ENCODE measurements around the gene CLIP1.
"Not testable (repeated sequence)": the region's sequence is repeated elsewhere in the genome, so short reads cannot be mapped to it uniquely, and the experiment has no call there.

CLIP1 gene

DNA sequence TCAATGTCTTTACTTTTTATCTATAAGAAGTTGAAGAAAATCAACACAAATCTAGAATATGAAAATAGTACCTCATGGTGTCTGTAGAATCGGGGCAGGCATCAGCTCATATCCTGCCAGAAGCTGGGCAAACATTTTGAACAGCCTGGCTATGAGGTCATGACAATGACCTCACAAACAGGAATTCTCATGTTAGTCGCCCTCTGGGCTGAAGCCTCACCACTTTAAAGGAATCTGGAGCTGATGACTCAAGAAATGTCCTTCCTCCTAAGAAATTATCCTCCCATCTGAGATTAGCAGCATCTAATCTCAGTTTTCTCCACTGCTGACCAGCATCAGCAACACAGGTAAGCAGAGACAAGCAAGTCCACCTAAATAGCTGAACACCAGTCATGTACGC is 27.1 kb downstream of the CLIP1 start:
- DNase-seq (ENCODE audit: low read depth): no peak

DNA sequence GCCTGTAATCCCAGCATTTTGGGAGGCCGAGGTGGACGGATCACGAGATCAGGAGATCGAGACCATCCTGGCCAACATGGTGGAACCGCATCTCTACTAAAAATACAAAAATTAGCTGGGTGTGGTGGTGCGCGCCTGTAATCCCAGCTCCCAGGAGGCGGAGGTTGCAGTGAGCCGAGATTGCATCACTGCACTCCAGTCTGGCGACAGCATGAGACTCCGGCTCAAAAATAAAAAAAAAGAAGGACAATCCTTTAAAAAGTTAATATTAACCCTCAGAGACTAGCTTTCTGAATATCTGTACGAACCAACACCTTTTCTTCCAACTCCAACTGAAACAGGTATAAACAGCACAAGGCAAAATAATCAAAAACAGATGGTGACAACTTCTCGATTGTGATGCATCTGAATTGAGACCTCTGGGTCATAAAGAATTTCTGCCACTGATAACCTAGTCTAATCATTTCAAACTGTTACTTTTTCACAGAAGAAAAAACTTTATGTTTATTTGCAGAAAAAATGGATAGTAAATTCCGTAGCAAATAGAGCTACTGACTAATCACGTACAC is 27.8 kb downstream of the CLIP1 start:
- DNase-seq (ENCODE audit: low read depth): no peak

DNA sequence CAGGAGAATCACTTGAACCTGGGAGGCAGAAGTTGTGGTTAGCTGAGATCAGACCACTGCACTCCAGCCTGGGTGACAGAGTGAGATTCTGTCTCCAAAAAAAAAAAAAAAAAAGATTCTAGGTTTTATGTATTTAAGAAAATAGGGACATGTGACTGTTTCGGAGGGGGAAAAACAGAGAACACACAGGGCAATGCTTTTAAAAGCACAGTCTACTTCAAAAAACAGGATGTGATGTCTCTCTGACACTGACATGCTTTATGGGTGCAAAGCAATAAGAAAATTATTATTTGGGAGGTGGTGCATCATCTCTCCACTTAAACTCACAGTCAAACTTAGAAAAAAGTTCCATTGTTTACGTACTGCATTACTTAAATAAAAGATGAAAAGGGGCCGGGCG is 28.7 kb downstream of the CLIP1 start:
- DNase-seq (ENCODE audit: low read depth): no peak

DNA sequence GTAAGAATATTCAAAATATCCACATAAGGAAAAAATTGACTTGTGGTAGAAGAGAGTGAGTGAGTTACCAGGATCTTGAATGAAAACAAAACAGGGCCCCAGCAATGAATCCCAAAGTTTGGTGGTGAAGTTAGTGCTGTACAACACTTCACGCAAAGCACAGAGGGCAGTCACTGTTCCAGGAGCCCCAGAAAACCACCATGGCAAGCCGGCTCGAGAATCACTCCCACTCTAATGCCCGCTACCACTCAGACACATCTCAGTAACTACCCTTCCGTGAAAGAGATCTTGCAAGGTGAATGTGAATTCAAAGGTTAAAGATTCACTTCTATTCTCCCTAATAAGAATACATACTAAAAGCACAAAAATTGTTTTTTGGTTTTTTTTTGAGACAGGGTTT is 30.1 kb downstream of the CLIP1 start:
- DNase-seq (ENCODE audit: low read depth): no peak

DNA sequence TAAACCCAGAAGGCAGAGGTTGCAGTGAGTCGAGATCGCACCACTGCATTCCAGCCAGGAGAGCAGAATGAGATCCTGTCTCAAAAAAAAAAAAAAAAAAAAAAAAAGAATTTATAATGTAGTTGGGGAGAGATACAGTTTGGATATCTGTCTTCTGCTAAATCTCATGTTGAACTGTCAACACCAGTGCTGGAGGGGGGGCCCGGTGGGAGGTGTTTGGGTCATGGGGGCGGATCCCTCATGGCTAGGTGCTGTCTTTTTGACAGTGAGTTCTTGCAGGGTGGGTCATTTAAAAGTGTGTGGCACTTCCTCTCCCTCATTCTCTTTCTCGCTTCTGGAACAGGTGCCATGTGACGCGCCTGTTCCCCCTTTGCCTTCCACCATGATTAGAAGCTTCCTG is 32.8 kb downstream of the CLIP1 start:
- no peak for DNase-seq (ENCODE audit: low read depth)

DNA sequence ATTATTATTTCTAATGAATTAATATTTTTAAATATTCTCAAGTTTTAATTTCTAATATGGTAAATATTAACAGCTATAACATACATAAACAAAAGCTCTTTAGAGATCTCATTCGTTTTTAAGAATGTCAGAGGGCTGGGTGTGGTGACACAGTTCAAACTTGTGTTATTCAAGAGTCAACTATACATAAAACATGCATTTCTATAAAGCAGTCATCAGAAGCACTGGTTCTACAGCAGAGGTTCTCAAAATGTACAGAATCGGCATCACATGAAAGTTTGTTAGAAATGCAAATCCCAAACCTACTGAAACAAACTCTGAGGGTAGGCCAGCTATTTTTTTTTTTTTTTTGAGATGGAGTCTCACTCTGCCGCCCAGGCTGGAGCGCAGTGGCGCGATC is 34.6 kb downstream of the CLIP1 start:
- DNase-seq (ENCODE audit: low read depth): no peak

DNA sequence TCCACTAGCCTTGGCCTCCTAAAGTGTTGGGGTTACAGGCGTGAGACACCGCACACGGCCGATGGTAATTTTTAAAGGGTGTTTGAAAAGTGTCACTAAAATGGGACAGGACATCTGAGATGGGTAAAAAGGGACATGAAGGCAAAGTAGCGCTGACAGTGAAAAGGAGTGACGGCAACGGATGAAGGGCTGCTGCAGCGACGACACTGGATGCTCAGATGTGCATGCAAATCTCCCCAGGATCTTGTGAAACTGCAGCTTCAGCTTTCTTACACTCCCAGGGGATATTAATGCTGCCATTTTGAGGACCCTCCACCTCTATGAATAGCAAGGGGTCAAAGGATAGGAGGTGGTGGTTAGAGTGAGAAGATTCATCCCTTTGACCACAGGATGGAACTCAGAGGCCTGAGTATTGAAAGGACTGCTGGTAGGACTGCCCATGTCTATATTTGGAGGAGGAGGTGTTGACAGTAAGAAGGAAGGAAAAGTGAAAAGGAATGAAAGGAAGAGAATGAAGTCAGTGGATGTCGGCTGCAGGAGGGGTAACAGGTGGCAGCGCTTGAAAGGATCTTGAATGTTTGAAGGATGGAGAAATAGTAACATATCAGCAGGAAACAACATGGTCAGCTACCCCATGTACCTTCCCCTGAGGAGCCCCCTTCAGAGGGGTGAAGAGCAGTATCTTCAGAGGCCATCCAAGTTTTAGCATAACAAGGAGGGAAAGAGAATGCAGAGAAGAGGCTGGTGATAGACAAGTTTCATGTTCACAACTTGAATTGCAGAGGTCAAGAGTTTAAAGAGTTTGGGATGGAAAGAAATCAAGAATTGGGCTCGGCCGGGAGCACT is 37.1 kb downstream of the CLIP1 start:
- DNase-seq (ENCODE audit: low read depth): no peak

DNA sequence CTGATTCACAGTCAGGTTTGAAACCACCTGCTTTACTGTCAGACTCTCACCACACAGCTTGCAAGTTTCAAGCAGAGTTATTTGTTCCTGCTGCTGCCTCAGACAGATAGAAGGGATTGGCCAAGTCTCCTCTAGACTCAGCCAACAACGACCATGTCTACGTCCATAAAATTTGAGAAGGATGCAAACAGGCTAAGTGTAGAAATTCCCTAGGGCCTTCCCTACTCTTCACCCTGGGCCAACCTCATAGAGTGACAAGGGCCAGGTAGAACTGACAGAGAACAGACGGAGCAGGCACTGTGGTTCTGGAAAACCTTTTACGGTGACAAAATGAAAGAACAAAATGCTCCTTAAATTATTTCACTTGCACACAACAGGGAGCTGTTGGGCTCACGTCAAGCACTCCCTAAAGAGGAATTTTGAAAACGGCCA is 39.5 kb downstream of the CLIP1 start:
- DNase-seq (ENCODE audit: low read depth): no peak

DNA sequence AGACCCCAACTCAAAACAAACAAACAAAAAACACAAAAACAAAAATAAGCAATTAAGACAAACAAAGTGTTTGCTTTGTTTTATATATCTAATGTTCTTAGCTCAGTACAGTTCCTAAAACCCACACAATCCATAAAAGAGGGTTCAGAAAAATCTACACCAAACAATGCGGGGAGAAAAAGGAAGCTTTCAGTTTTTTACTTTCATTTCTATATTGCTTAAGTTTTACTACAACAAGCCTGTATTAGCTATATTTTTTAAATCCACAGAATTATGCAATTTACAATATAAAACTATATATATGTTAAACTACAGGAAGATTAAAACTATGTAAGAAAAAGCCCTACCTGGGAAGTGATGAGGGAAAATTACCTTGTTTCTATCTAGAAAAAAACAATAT is 41.4 kb downstream of the CLIP1 start:
- no peak for DNase-seq (ENCODE audit: low read depth)

DNA sequence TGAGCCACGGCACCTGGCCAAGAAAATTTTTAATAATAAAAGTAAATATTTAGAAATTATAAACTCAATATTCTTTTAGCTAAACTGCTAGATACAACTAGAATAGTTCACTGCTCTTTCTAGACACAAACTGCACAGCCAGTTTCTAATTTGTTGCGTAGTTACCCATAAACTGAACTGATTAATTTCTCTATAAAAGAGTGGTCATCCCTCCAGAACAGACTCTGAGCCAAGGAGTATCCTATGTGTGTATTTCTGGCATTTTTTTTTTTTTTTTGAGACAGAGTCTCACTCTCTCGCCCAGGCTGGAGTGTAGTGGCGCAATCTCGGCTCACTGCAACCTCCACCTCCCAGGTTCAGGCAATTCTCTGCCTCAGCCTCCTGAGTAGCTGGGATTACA is 45.7 kb downstream of the CLIP1 start:
- DNase-seq (ENCODE audit: low read depth): not testable (repeated sequence)

DNA sequence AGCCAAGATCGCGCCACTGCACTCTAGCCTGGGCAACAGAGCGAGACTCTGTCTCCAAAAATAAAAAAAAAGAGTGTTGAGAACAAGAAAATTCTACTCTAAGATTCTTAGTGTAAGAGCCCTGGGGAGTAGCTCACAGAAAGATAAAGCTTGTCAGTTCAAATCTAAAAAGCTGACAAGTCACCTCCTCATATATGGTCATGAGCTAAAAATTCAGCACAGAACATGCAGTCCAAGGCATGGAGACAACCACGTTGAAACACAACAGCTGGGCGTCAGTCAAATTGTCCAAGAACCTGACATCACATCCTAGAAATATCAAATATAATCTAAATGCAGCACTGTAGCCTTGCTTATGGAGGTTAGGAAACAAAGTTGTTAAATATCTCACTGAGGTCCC is 47.8 kb downstream of the CLIP1 start:
- DNase-seq (ENCODE audit: low read depth): no peak

DNA sequence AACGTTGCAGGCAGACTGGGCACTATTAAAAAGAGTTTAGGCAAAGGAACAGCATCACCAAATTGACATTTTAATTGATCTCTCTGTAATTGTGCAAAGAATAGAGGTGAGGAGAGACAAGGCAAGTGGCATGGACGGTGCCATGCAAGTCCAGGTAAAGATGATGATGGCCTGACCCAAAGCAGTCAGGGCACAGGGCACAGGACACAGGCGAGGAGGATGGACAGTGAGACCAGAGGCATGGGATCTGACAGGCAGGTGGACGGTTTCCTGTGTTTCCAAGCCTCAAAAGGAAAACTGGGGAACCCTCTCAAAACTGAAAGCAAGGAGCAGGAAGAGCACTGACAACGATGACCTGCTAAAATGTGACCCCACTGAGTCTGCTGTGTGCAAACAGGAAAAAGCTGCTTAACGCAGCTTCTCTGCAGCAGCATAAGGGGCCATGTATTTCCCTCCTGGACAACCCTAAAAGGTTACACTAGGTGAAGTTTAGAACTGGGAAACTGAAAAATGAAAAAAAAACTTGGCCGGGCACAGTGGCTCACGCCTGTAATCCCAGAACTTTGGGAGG is 50.9 kb downstream of the CLIP1 start:
- no peak for DNase-seq (ENCODE audit: low read depth)

DNA sequence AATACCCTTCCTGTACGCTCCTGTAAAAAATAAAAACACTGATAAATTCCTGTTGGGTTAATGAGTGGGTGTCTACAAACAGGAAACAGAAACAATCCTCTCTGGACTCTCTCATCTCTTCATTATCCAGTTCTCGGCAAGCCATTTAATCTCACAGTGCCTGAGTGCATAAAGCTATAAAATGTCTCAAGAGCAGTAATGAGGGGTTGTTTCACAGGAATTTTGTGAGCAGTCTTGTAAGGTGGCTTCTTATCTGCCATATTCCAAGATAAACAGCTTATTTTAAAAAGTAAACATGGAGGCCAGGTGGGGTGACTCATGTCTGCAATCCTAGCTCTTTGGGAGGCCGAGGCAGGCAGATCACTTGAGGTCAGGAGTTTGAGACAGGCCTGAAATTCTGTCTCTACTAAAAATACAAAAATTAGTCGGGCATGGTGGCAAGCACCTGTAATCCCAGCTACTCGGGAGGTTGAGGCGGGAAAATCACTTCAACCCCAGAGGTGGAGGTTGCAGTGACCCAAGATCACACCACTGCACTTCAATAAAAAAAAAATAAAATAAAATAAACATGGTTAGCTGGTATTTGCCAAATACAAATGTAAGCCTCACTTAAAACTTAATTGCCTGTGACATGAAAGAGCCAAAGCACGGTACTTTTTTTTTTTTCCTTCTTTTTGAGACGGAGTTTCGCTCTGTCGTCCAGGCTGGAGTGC is 54.0 kb downstream of the CLIP1 start:
- no peak for DNase-seq (ENCODE audit: low read depth)

DNA sequence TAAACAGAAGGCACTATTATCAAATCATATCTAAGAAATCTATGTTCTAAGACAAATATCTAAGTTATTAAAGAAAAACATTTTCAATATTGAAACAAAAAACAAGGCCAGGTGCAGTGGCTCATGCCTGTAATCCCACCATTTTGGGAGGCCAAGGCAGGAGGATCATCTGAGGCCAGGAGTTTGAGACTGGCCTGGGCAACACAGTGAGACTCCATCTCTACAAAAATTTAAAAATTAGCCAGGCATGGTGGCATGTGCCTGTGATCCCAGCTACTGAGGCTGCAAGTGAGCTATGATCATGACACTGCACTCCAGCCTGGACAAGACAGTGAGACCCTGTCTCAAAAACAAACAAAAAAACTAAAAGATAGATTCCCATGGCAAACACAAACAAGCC is 54.8 kb downstream of the CLIP1 start:
- not testable (repeated sequence) for DNase-seq (ENCODE audit: low read depth)

DNA sequence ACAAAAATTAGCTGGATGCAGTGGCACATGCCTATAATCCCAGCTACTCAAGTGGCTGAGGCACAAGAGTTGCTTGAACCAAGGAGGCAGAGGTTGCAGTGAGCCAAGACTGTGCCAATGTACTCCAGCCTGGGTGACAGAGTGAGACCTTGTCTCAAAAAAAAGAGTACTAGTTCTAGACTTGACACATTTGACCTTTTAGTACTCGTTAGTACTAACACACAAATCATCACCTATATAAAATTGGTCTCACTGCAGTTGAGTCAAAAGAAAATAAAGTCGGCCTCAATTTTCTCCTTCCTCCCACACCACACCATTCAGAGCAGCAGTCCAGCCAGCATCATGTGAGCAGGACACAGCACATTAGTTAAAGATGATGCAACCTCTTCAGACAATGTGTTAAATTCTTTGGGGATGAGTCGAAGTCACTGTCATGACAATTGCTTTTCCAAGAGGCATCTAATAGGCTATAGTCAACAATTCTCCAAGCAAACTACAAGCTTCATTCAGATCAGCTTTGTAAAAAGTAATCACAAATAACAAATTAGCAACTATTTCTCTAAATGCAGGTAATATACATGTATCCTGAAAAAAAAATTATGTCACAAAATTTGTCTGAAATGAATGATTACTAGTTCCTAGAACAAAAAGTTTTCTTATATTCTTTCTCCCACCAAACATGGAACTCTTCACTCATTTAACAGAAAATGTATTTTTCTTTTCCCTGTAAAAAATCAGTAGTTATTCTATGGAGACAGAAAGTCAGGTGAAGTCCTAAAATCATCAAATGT is 55.6 kb downstream of the CLIP1 start:
- DNase-seq (ENCODE audit: low read depth): no peak

DNA sequence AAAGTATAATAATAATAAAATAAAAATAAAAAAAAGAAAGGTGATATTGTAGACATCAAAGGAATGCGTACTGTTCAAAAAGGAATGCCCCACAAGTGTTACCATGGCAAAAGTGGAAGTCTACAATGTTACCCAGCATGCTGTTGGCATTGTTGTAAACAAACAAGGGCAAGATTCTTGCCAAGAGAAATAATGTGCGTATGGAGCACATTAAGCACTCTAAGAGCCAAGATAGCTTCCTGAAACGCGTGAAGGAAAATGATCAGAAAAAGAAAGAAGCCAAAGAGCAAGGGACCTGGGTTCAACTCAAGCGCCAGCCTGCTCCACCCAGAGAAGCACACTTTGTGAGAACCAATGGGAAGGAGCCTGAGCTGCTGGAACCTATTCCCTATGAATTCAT is 57.2 kb downstream of the CLIP1 start:
- not testable (repeated sequence) for DNase-seq (ENCODE audit: low read depth)

DNA sequence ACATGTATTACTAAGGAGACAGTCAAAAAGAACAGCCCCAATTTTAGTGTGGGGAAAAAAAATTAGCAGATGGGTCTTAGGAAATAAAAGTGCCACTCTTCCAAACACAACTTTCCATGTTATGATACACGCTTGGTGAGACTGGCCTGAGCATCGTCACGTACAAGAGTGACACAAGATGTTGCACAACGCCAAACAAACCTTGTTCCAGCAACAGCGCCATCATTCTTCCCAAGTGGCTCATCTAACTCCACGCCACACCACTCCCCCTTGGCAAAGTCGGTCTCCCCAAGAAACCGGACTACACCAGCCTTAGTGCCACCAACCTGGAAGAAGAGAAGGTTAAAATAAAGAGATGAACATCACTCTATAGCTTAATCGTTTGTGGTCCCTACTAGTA is 58.7 kb downstream of the CLIP1 start:
- no peak for DNase-seq (ENCODE audit: low read depth)

DNA sequence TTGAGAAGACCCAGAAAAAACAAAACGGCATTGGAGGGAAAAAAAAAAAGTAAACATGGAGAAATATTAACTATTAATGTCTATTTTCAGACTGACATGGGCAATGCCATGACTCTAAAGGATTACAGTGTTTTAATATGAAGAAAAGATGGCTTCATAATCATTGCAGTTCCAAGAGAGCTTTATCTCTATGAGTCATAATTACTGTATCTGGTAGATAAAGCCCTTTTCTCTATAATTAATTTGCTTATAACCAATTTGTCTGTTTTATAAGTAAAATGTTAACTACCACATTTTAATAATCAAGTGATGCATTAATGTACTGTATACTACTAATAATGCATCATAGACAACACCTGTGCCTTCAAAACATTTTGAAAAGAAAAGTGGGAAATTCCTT is 59.7 kb downstream of the CLIP1 start:
- DNase-seq (ENCODE audit: low read depth): no peak

DNA sequence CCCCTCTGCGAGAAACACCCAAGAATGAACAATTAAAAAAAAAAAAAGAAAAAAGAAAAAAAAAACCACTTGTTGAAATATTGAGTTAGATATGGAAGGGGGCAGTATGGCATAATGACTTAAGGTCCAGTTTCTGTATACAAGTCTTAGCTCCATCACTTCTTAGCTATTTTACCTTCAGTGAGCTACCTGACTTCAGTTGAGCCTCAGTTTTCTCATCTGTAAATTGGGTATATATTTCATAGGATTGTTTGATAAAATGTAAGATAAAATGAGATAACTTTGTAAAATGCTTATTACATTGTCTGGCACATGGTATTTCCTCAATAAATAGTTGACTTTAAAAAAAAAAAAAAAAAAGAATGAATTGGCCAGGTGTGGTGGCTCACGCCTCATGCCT is 64.1 kb downstream of the CLIP1 start:
- DNase-seq (ENCODE audit: low read depth): not testable (repeated sequence)

DNA sequence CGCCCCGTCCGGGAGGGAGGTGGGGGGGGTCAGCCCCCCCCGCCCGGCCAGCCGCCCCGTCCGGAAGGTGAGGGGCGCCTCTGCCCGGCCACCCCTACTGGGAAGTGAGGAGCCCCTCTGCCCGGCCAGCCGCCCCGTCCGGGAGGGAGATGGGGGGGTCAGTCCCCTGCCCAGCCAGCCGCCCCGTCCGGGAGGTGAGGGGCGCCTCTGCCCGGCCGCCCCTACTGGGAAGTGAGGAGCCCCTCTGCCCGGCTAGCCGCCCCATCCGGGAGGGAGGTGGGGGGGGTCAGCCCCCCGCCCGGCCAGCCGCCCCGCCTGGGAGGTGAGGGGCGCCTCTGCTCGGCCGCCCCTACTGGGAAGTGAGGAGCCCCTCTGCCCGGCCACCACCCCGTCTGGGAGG is 64.9 kb downstream of the CLIP1 start:
- not testable (repeated sequence) for DNase-seq (ENCODE audit: low read depth)

DNA sequence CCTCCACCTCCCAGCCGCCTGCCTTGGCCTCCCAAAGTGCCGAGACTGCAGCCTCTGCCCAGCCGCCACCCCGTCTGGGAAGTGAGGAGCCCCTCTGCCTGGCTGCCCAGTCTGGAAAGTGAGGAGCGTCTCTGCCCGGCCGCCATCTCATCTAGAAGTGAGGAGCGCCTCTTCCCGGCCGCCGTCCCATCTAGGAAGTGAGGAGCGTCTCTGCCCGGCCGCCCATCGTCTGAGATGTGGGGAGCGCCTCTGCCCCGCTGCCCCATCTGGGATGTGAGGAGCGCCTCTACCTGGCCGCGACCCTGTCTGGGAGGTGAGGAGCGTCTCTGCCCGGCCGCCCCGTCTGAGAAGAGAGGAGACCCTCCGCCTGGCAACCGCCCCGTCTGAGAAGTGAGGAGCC is 65.5 kb downstream of the CLIP1 start:
- DNase-seq (ENCODE audit: low read depth): not testable (repeated sequence)

DNA sequence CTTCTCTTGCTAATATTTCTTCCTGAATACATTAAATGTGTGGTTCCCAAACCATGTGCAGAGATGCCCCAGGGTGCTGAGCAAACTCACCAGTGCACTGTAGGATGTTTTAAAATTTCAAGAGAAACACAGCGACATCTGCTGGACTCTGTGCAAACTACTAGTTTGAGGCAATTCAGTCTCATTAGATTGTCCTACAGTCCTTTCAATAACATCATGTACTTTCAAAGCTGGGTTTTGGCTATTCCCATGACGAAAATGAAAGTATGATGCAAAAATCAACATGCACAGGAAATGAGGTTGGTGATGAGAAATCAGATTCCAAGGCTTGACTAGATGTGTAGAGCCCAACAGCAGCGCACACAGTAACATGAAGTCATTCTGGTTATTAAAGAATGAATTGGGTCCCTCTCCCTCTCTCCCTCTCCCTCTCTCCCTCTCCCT is 66.3 kb downstream of the CLIP1 start:
- DNase-seq (ENCODE audit: low read depth): peak; percentile 28

Measured in stimulated activated CD8-positive, alpha-beta memory T cell treated with anti-CD3 and anti-CD28 coated beads, Interleukin-4, amount 100 ng/mL, for 24 hours (primary cell).